H9 (cell line): ENCODE results near the gene CNNM2. TPM values are rescaled to one million over a fixed set of nuclear protein-coding genes. Genes with fewer than 3 reads are reported as not detected.

ENCODE experiments used
- DNase-seq: peaks from one replicate; pipeline ENCODE4 v3.0.0-alpha.2; 2017
- H2AFZ ChIP-seq: one replicate; pipeline ENCODE4 v1.6.1; 2013; ENCODE audit warnings: mild to moderate bottlenecking, low read length, control low read depth, moderate library complexity
- H2AK5ac ChIP-seq: 2 replicates; pipeline ENCODE4 v1.6.1; 2013; ENCODE audit warnings: low read length, control low read depth, mixed read lengths; ENCODE audit not compliant: insufficient read length
- H2BK120ac ChIP-seq: one replicate; pipeline ENCODE4 v1.6.1; 2013; ENCODE audit warnings: low read depth, mild to moderate bottlenecking, low read length, control low read depth, inconsistent platforms; ENCODE audit not compliant: poor library complexity, severe bottlenecking
- H2BK12ac ChIP-seq: 2 replicates; pipeline ENCODE4 v1.6.1; 2013; ENCODE audit warnings: low read length, control low read depth, mixed read lengths, low read depth; ENCODE audit not compliant: insufficient read length
- H2BK15ac ChIP-seq: 2 replicates; pipeline ENCODE4 v1.6.1; 2013; ENCODE audit warnings: low read depth, low read length, control low read depth
- H2BK20ac ChIP-seq: one replicate; pipeline ENCODE4 v1.6.1; 2013; ENCODE audit warnings: low read depth, mild to moderate bottlenecking, low read length, control low read depth, inconsistent platforms; ENCODE audit not compliant: poor library complexity, severe bottlenecking
- H2BK5ac ChIP-seq: 2 replicates; pipeline ENCODE4 v1.6.1; 2013; ENCODE audit warnings: low read length, control low read depth, mixed read lengths; ENCODE audit not compliant: insufficient read length
- H3K14ac ChIP-seq: 2 replicates; pipeline ENCODE4 v1.6.1; 2013; ENCODE audit warnings: low read length, control low read depth; ENCODE audit not compliant: insufficient read depth
- H3K18ac ChIP-seq: 2 replicates; pipeline ENCODE4 v1.6.1; 2013; ENCODE audit warnings: low read depth, mild to moderate bottlenecking, mixed read lengths, low read length, control low read depth; ENCODE audit not compliant: insufficient read length
- H3K23ac ChIP-seq: 2 replicates; pipeline ENCODE4 v1.6.1; 2013; ENCODE audit warnings: low read length, control low read depth, mixed read lengths, low read depth; ENCODE audit not compliant: insufficient read length
- H3K23me2 ChIP-seq: 2 replicates; pipeline ENCODE4 v1.6.1; 2013; ENCODE audit warnings: low read depth, mild to moderate bottlenecking, mixed read lengths, low read length, control low read depth; ENCODE audit not compliant: insufficient read length, poor library complexity, severe bottlenecking
- H3K27ac ChIP-seq: 2 replicates; pipeline ENCODE4 v1.5.1; 2013; ENCODE audit warnings: low read length, control low read depth, mixed read lengths, low read depth; ENCODE audit not compliant: insufficient read length
- H3K27me3 ChIP-seq: 2 replicates; pipeline ENCODE4 v1.6.1; 2013; ENCODE audit warnings: low read length, control low read depth, inconsistent platforms; ENCODE audit not compliant: insufficient read depth
- H3K4ac ChIP-seq: 2 replicates; pipeline ENCODE4 v1.6.1; 2013; ENCODE audit warnings: low read depth, mild to moderate bottlenecking, control low read depth, inconsistent platforms, low read length, moderate library complexity
- H3K4me1 ChIP-seq: 2 replicates; pipeline ENCODE4 v1.6.1; 2013; ENCODE audit warnings: low read length, control low read depth, inconsistent platforms; ENCODE audit not compliant: insufficient read depth
- H3K4me2 ChIP-seq: 2 replicates; pipeline ENCODE4 v1.6.1; 2013; ENCODE audit warnings: low read length, control low read depth, mixed read lengths; ENCODE audit not compliant: insufficient read length, insufficient read depth
- H3K56ac ChIP-seq: 2 replicates; pipeline ENCODE4 v1.6.1; 2013; ENCODE audit warnings: low read depth, mild to moderate bottlenecking, mixed read lengths, low read length, control low read depth; ENCODE audit not compliant: insufficient read length
- H3K79me1 ChIP-seq: 2 replicates; pipeline ENCODE4 v1.6.1; 2013; ENCODE audit warnings: low read depth, mild to moderate bottlenecking, moderate library complexity, low read length, control low read depth, inconsistent platforms; ENCODE audit not compliant: insufficient read depth, poor library complexity, severe bottlenecking
- H3K79me2 ChIP-seq: 2 replicates; pipeline ENCODE4 v1.6.1; 2013; ENCODE audit warnings: low read length, control low read depth, inconsistent platforms; ENCODE audit not compliant: insufficient read depth
- H3K9ac ChIP-seq: 2 replicates; pipeline ENCODE4 v1.6.1; 2013; ENCODE audit warnings: low read length, control low read depth, mixed read lengths; ENCODE audit not compliant: insufficient read length; ENCODE audit errors: extremely low read depth
- H3K9me3 ChIP-seq: one replicate; pipeline ENCODE4 v1.6.1; 2013; ENCODE audit warnings: low read depth, low read length, inconsistent platforms; ENCODE audit not compliant: control insufficient read depth
- H3T11ph ChIP-seq: one replicate; pipeline ENCODE4 v1.6.1; 2013; ENCODE audit warnings: mild to moderate bottlenecking, low read length, control low read depth, inconsistent platforms
- H4K20me1 ChIP-seq: one replicate; pipeline ENCODE4 v1.6.1; 2013; ENCODE audit not compliant: control insufficient read depth, insufficient read length, insufficient read depth
- H4K5ac ChIP-seq: 2 replicates; pipeline ENCODE4 v1.6.1; 2013; ENCODE audit warnings: low read depth, mild to moderate bottlenecking, mixed read lengths, low read length, control low read depth; ENCODE audit not compliant: insufficient read length
- H4K8ac ChIP-seq: replicated peaks from 2 replicates; pipeline ENCODE4 v1.6.1; 2013; ENCODE audit warnings: low read length, control low read depth, mixed read lengths, low read depth; ENCODE audit not compliant: insufficient read length
- H4K91ac ChIP-seq: 2 replicates; pipeline ENCODE4 v1.6.1; 2013; ENCODE audit warnings: low read depth, mild to moderate bottlenecking, moderate library complexity, mixed read lengths, low read length, control low read depth; ENCODE audit not compliant: insufficient read length
- H3K27ac Mint-ChIP-seq, 3 experiments: 2 replicates in 2 of 3; 3 replicates in 1 of 3; pipeline ENCODE4 v1.8.0; 2020 to 2021; ENCODE audit warnings: mixed read lengths in 3 of 3, mild to moderate bottlenecking in 1 of 3, moderate library complexity in 1 of 3
- H3K27me3 Mint-ChIP-seq: 2 replicates; pipeline ENCODE4 v1.8.0; 2021; ENCODE audit warnings: low read depth, mild to moderate bottlenecking, moderate library complexity, mixed read lengths
- H3K36me3 Mint-ChIP-seq, 3 experiments: 2 replicates in 2 of 3; 3 replicates in 1 of 3; pipeline ENCODE4 v1.8.0; 2020 to 2021; ENCODE audit warnings: low read depth in 3 of 3, mixed read lengths in 3 of 3; ENCODE audit not compliant: insufficient read depth in 1 of 3
- H3K4me1 Mint-ChIP-seq, 2 experiments: 2 replicates each; pipeline ENCODE4 v1.8.0; 2020; ENCODE audit warnings: mixed read lengths in 2 of 2
- H3K4me3 Mint-ChIP-seq, 2 experiments: 2 replicates in 1 of 2; 3 replicates in 1 of 2; pipeline ENCODE4 v1.8.0; 2020 to 2021; ENCODE audit warnings: mild to moderate bottlenecking in 2 of 2, mixed read lengths in 2 of 2, moderate library complexity in 1 of 2
- H3K9me3 Mint-ChIP-seq, 2 experiments: 2 replicates in 1 of 2; 3 replicates in 1 of 2; pipeline ENCODE4 v1.8.0; 2020; ENCODE audit warnings: mild to moderate bottlenecking in 2 of 2, mixed read lengths in 2 of 2, moderate library complexity in 1 of 2
- WGBS: extraction: QIAGEN DNeasy Blood & Tissue Kit; methylation state at CpG from one replicate; pipeline ENCODE4 v1.1.7; 2013; ENCODE audit warnings: missing lambda C conversion rate, low lambda C conversion rate, mixed read lengths; ENCODE audit not compliant: insufficient read length; ENCODE audit errors: extremely low coverage; 5-methylcytosine and 5-hydroxymethylcytosine counted together
- total RNA-seq: library from RNA; stranded (reverse); gene quantifications from 2 replicates; pipeline ENCODE4 v1.2.1, GENCODE V29; 2021
- TF ChIP-seq, protein P1 (sequence below): fragments of 200-600 bp; sonication (generic); conservative IDR thresholded peaks from 3 replicates; pipeline ENCODE4 v1.8.0; 2021; ENCODE audit warnings: antibody characterized with exemption, mild to moderate bottlenecking

CNNM2 gene
- total RNA-seq, 1 experiment from 2014 or later: 17.5 TPM

DNA sequence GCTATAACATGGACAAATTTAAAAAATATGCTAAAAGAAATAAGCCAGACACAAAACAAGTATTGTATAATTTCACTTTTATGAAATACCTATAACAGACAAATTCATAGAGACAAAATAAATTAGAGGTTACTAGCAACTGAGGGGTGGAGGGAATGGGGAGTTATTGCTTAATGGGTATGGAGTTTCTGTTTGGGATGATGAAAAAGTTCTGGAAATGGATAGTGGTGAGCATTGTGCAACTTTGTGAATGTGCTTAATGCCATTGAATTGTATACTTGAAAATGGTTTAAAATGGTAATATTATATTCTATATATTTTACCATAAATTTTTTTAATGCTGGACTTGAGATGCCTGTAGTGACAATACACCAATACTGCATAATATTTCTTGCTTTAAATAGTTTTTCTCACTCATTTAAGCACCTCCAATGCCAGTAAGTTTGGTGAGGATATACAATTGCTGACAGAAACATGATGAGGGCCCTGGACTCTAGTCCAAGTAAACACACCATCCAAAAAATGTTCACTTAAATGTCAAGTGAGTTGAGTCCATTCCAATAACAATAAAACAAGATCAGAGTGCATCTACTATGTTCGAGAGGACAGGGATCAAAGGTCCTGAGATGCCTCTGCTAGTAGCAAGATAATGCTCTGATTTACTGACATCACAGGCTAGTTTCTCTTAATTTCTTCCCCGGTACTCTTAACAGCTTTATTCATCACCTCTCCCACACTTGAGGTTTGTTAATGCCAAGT, 203.1 kb downstream of the CNNM2 start:
- Histone ChIP-seq H3K27ac (no peak overlapping the region), H3K18ac (no peak overlapping the region), H2BK15ac (no peak overlapping the region), H2BK20ac (no peak overlapping the region), H3K4me2 (no peak overlapping the region), H4K5ac (no peak overlapping the region), H4K91ac (no peak overlapping the region), H3K56ac (no peak overlapping the region), H2BK12ac (no peak overlapping the region), H3K14ac (no peak overlapping the region), H3K4ac (no peak overlapping the region), H3T11ph (no peak overlapping the region), H3K27me3 (no peaks in the 10 kb centered on the region), H2AK5ac (no peak overlapping the region), H3K23ac (no peak overlapping the region), H3K9ac (no peak overlapping the region), H2BK5ac (no peak overlapping the region), H3K79me2 (no peaks in the 10 kb centered on the region), H2AFZ (no peak overlapping the region), H3K23me2 (no peaks in the 10 kb centered on the region), H3K9me3 (no peaks in the 10 kb centered on the region), H3K79me1 (no peaks in the 10 kb centered on the region), H4K8ac (no peak overlapping the region), H2BK120ac (no peak overlapping the region), H4K20me1 (no peaks in the 10 kb centered on the region), H3K4me1 (peaks cover 3% of the 10 kb centered on the region)
- H3K9me3 Mint-ChIP-seq: no peaks in the 10 kb centered on the region
- peaks cover 3 to 7% of the 10 kb centered on the region in 2 experiments; a peak in 1 of 4 replicates for H3K4me1 Mint-ChIP-seq
- H3K27ac Mint-ChIP-seq: no peak overlapping the region
- no peak overlapping the region for H3K4me3 Mint-ChIP-seq
- H3K27me3 Mint-ChIP-seq: no peaks in the 10 kb centered on the region
- no peak for DNase-seq
- TF ChIP-seq, protein P1, sequence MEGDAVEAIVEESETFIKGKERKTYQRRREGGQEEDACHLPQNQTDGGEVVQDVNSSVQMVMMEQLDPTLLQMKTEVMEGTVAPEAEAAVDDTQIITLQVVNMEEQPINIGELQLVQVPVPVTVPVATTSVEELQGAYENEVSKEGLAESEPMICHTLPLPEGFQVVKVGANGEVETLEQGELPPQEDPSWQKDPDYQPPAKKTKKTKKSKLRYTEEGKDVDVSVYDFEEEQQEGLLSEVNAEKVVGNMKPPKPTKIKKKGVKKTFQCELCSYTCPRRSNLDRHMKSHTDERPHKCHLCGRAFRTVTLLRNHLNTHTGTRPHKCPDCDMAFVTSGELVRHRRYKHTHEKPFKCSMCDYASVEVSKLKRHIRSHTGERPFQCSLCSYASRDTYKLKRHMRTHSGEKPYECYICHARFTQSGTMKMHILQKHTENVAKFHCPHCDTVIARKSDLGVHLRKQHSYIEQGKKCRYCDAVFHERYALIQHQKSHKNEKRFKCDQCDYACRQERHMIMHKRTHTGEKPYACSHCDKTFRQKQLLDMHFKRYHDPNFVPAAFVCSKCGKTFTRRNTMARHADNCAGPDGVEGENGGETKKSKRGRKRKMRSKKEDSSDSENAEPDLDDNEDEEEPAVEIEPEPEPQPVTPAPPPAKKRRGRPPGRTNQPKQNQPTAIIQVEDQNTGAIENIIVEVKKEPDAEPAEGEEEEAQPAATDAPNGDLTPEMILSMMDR: no peak
- WGBS: no CpG with 5 or more reads among the region's 2 CpGs
- peaks cover 0 to 3% (median 0%) of the 10 kb centered on the region in 3 experiments; a peak in 1 of 7 replicates for H3K36me3 Mint-ChIP-seq
